Measurements from ENCODE around the gene CLEC17A.

DNA sequence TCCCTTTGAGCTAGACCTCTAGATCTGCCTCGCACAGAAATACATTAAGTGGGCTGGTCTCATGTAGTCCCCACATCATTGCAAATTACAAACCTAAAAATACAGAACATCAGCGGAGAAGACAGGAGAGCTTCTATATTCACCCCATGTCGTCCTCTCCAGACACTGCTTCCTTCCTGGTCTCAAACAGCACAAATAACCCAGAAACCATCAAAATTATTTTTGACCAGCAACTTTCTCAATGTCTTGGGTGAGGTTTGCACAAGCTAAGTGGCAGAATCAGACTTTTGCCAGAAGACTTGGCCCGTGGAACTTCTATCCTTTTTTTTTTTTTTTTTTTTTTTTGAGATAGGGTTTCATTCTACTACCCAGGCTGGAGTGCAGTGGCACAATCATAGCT is 28.2 kb downstream of the CLEC17A start:
- TF ChIP-seq, protein P1, sequence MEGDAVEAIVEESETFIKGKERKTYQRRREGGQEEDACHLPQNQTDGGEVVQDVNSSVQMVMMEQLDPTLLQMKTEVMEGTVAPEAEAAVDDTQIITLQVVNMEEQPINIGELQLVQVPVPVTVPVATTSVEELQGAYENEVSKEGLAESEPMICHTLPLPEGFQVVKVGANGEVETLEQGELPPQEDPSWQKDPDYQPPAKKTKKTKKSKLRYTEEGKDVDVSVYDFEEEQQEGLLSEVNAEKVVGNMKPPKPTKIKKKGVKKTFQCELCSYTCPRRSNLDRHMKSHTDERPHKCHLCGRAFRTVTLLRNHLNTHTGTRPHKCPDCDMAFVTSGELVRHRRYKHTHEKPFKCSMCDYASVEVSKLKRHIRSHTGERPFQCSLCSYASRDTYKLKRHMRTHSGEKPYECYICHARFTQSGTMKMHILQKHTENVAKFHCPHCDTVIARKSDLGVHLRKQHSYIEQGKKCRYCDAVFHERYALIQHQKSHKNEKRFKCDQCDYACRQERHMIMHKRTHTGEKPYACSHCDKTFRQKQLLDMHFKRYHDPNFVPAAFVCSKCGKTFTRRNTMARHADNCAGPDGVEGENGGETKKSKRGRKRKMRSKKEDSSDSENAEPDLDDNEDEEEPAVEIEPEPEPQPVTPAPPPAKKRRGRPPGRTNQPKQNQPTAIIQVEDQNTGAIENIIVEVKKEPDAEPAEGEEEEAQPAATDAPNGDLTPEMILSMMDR (IDR thresholded peaks at IDR 0.05): no peak
- TF ChIP-seq POLR2A (IDR thresholded peaks at IDR 0.05): no peak
